SK-N-SH (cell line): ENCODE results near the gene C12orf42. TPM values are rescaled to one million over a fixed set of nuclear protein-coding genes. Genes with fewer than 3 reads are reported as not detected.

Experiments
- CTCF ChIA-PET: fragments of 300-600, 350-600 bp; formaldehyde crosslinking; extraction: SDS; loops from one replicate; lab custom pipeline; 2021; lab: Yijun Ruan, JAX
- POLR2A ChIA-PET: fragments of 350-600 bp; sonication (Branson Sonifier 250); formaldehyde crosslinking; extraction: SDS; loops from one replicate; lab custom pipeline; 2020; ENCODE audit warnings: antibody characterized with exemption, inconsistent platforms; lab: Yijun Ruan, JAX
- DNase-seq: peaks from one replicate; pipeline ENCODE4 v3.0.0; 2012
- H2AFZ ChIP-seq: fragments of 200-600 bp; sonication (generic); 2 replicates; pipeline ENCODE4 v1.8.1; 2016; ENCODE audit warnings: antibody characterized with exemption, mild to moderate bottlenecking, low read depth
- H3F3A ChIP-seq: fragments of 200-600 bp; sonication (generic); replicated peaks from 2 replicates; pipeline ENCODE3; 2016; ENCODE audit warnings: antibody characterized with exemption, mild to moderate bottlenecking; ENCODE audit not compliant: insufficient read depth
- H3K27ac ChIP-seq, 2 experiments: fragments of 200-500 bp in 1 of 2; fragments of 200-600 bp in 1 of 2; sonication (Bioruptor generic) in 1 of 2; sonication (generic), shearing (Covaris generic) in 1 of 2; 2 replicates each; pipeline versions ENCODE4 v1.5.1 to v1.6.1; 2014 to 2016; ENCODE audit warnings: low read depth in 2 of 2, inconsistent platforms in 1 of 2, low read length in 1 of 2, mild to moderate bottlenecking in 1 of 2, mixed read lengths in 1 of 2
- H3K27me3 ChIP-seq: fragments of 200-600 bp; sonication (generic), shearing (Covaris generic); 2 replicates; pipeline ENCODE4 v1.6.1; 2016; ENCODE audit warnings: mixed run types; ENCODE audit not compliant: insufficient read depth
- H3K36me3 ChIP-seq, 2 experiments: fragments of 200-500 bp in 1 of 2; fragments of 200-600 bp in 1 of 2; sonication (Bioruptor generic) in 1 of 2; sonication (generic) in 1 of 2; replicated peaks in 1 of 2; 2 replicates each; pipeline versions ENCODE3 to v1.5.1; 2014 to 2016; ENCODE audit warnings: low read length in 1 of 2, mild to moderate bottlenecking in 1 of 2; ENCODE audit not compliant: insufficient read depth in 2 of 2, control insufficient read depth in 1 of 2
- H3K4me1 ChIP-seq, 2 experiments: fragments of 200-500 bp in 1 of 2; fragments of 200-600 bp in 1 of 2; sonication (Bioruptor generic) in 1 of 2; sonication (generic), shearing (Covaris generic) in 1 of 2; 2 replicates each; pipeline versions ENCODE4 v1.5.1 to v1.6.1; 2014 to 2016; ENCODE audit warnings: low read depth in 1 of 2, low read length in 1 of 2, mixed run types in 1 of 2; ENCODE audit not compliant: insufficient read depth in 2 of 2, control insufficient read depth in 1 of 2
- H3K4me2 ChIP-seq: fragments of 200-600 bp; sonication (generic), shearing (Covaris generic); 2 replicates; pipeline ENCODE4 v1.6.1; 2017; ENCODE audit warnings: mixed run types
- H3K4me3 ChIP-seq, 2 experiments: fragments of 200-500 bp in 1 of 2; fragments of 200-600 bp in 1 of 2; sonication (Bioruptor generic) in 1 of 2; sonication (generic), shearing (Covaris generic) in 1 of 2; 2 replicates each; pipeline versions ENCODE4 v1.5.1 to v1.8.1; 2014 to 2016; ENCODE audit warnings: low read depth in 2 of 2, inconsistent platforms in 1 of 2, low read length in 1 of 2, mild to moderate bottlenecking in 1 of 2, mixed read lengths in 1 of 2, moderate library complexity in 1 of 2
- H3K79me2 ChIP-seq: fragments of 200-600 bp; sonication (generic); 2 replicates; pipeline ENCODE4 v1.8.1; 2017; ENCODE audit warnings: mild to moderate bottlenecking; ENCODE audit not compliant: insufficient read depth
- H3K9ac ChIP-seq: fragments of 200-600 bp; sonication (generic); 2 replicates; pipeline ENCODE4 v1.6.1; 2017; ENCODE audit warnings: mixed run types
- H3K9me2 ChIP-seq: fragments of 200-600 bp; sonication (generic); 2 replicates; pipeline ENCODE4 v1.6.1; 2017; ENCODE audit warnings: mixed run types
- H3K9me3 ChIP-seq: fragments of 200-600 bp; sonication (generic); 2 replicates; pipeline ENCODE4 v1.6.1; 2017; ENCODE audit warnings: mixed run types, mild to moderate bottlenecking, moderate library complexity
- H4K20me1 ChIP-seq: fragments of 200-600 bp; sonication (generic); 2 replicates; pipeline ENCODE4 v1.6.1; 2017; ENCODE audit warnings: mild to moderate bottlenecking, mixed run types; ENCODE audit not compliant: insufficient read depth
- CHD2 ChIP-seq: fragments of 150-350 bp; IDR thresholded peaks from 2 replicates; pipeline ENCODE4 v1.6.1; 2018; ENCODE audit warnings: low read length; ENCODE audit not compliant: partially characterized antibody
- CTCF ChIP-seq: fragments of 200-600 bp; sonication (generic); IDR thresholded peaks from 2 replicates; pipeline ENCODE4 v1.6.1; 2017; ENCODE audit warnings: antibody characterized with exemption, mild to moderate bottlenecking, moderate library complexity
- EP300 ChIP-seq, 2 experiments: IDR thresholded peaks; 2 replicates each; pipeline versions ENCODE4 v1.4.0 to v1.6.1; 2012; ENCODE audit warnings: borderline replicate concordance in 1 of 2, low read depth in 1 of 2, low read length in 1 of 2
- GABPA ChIP-seq: IDR thresholded peaks from 2 replicates; pipeline ENCODE4 v1.4.0; 2012; ENCODE audit warnings: low read depth, mild to moderate bottlenecking
- MEF2A ChIP-seq: IDR thresholded peaks from 2 replicates; pipeline ENCODE4 v1.4.0; 2012; ENCODE audit warnings: low read depth, borderline replicate concordance
- NRF1 ChIP-seq: IDR thresholded peaks from 2 replicates; pipeline ENCODE4 v1.6.1; 2012; ENCODE audit warnings: low read depth, mild to moderate bottlenecking, low read length
- PBX3 ChIP-seq: IDR thresholded peaks from 2 replicates; pipeline ENCODE4; 2012
- REST ChIP-seq: IDR thresholded peaks from 2 replicates; pipeline ENCODE4 v1.6.1; 2012; ENCODE audit warnings: mild to moderate bottlenecking, low read depth, low read length, moderate library complexity
- SIN3A ChIP-seq: IDR thresholded peaks from 2 replicates; pipeline ENCODE4 v1.6.1; 2012; ENCODE audit warnings: low read depth, mild to moderate bottlenecking, low read length, moderate library complexity, borderline replicate concordance
- SMC3 ChIP-seq: IDR thresholded peaks from 2 replicates; pipeline ENCODE4 v1.6.1; 2012; ENCODE audit warnings: low read depth, low read length, improper control_type of control experiment
- YY1 ChIP-seq: IDR thresholded peaks from 2 replicates; pipeline ENCODE4 v1.4.0; 2012; ENCODE audit warnings: low read depth, mild to moderate bottlenecking
- WGBS: methylation state at CpG from one replicate; pipeline ENCODE4 v1.1.6; 2017; ENCODE audit warnings: low lambda C conversion rate; 5-methylcytosine and 5-hydroxymethylcytosine counted together
- polyA plus RNA-seq, 3 experiments: library from polyadenylated mRNA; depleted of rRNA; stranded (reverse); fragments of >200 nt; gene quantifications; 2 replicates each; pipeline ENCODE4 v1.2.3, GENCODE V29; 2012

Gene C12orf42
- polyA plus RNA-seq, 1 of the 3 experiments (the other 2 are of a cell fraction): not detected

- H3K27ac ChIP-seq: no peak overlapping the region
- 35% methylated on average over 4 of the region's 4 CpGs for WGBS
Observed at GRCh38 chr12:103482365-103482764, 13.4 kb downstream of the C12orf42 start.

GRCh38 chr12:103475073-103475472 is 20.7 kb downstream of the C12orf42 start:
- no peak overlapping the region for H3K4me3 ChIP-seq
- no peaks in the 10 kb centered on the region for H3K4me1 ChIP-seq
- no peaks in the 10 kb centered on the region for H3F3A ChIP-seq
- no peaks in the 10 kb centered on the region for H3K9me2 ChIP-seq
- no peak for DNase-seq
- H2AFZ ChIP-seq: no peak overlapping the region
- H3K4me2 ChIP-seq: no peak overlapping the region
- H3K9me3 ChIP-seq: peaks cover 5% of the 10 kb centered on the region; the same call in 1 of the 2 replicates
- no peaks in the 10 kb centered on the region for H3K79me2 ChIP-seq
- ChIA-PET POLR2A (no interaction called here), CTCF (interaction anchor here (0.7 kb wide), 1 partner anchor 74 kb away, joined by 3 read pairs; no protein-coding TSS in a partner anchor)
- no peaks in the 10 kb centered on the region for H3K36me3 ChIP-seq
- WGBS: 20% methylated on average over 2 of the region's 2 CpGs
- no peak overlapping the region for H3K9ac ChIP-seq
- TF ChIP-seq NRF1: no peak
- TF ChIP-seq CTCF: no peak
- TF ChIP-seq SIN3A: no peak
- no peaks in the 10 kb centered on the region for H4K20me1 ChIP-seq
- no peak overlapping the region for H3K27ac ChIP-seq
- no peaks in the 10 kb centered on the region for H3K27me3 ChIP-seq

More at GRCh38 chr12:103482365-103482764, 13.4 kb downstream of the C12orf42 start:
- Histone ChIP-seq H3K4me1 (no peaks in the 10 kb centered on the region), H3K9ac (no peak overlapping the region), H2AFZ (no peak overlapping the region), H3K4me2 (no peak overlapping the region), H3K79me2 (no peaks in the 10 kb centered on the region), H3K9me2 (no peaks in the 10 kb centered on the region), H3K36me3 (no peaks in the 10 kb centered on the region)
- POLR2A ChIA-PET: no interaction called here
- CTCF ChIA-PET: no interaction called here
- TF ChIP-seq YY1: no peak
- no peak for TF ChIP-seq GABPA
- TF ChIP-seq EP300 (IDR thresholded peaks at IDR 0.05; ENCODE audit: borderline replicate concordance in 1 of 2, low read depth in 1 of 2, low read length in 1 of 2): no peak
- TF ChIP-seq, all 33 proteins: peak for 0
- Histone ChIP-seq H3K9me3 (peaks cover 12% of the 10 kb centered on the region; the same call in 1 of the 2 replicates), H4K20me1 (no peaks in the 10 kb centered on the region), H3F3A (no peaks in the 10 kb centered on the region), H3K27me3 (no peaks in the 10 kb centered on the region), H3K4me3 (no peak overlapping the region)
- DNase-seq: no peak

GRCh38 chr12:103470664-103471063 is 25.1 kb downstream of the C12orf42 start:
- no peaks in the 10 kb centered on the region for H3K9me3 ChIP-seq
- DNase-seq: no peak
- CTCF ChIA-PET: no interaction called here

More at GRCh38 chr12:103470664-103471063, 25.1 kb downstream of the C12orf42 start:
- H3K4me1 ChIP-seq: no peaks in the 10 kb centered on the region
- H3K9ac ChIP-seq: no peak overlapping the region
- no peak for TF ChIP-seq MEF2A
- TF ChIP-seq SMC3: no peak
- no peak for TF ChIP-seq REST
- TF ChIP-seq PBX3: no peak
- no peak for TF ChIP-seq CHD2
- TF ChIP-seq GABPA: no peak
- TF ChIP-seq SIN3A: no peak
- no peaks in the 10 kb centered on the region for H3K9me2 ChIP-seq
- H3K79me2 ChIP-seq: no peaks in the 10 kb centered on the region
- POLR2A ChIA-PET: no interaction called here
- no peaks in the 10 kb centered on the region for H3F3A ChIP-seq
- H3K36me3 ChIP-seq: no peaks in the 10 kb centered on the region
- H3K4me3 ChIP-seq: no peak overlapping the region
- no peak overlapping the region for H3K27ac ChIP-seq
- no peaks in the 10 kb centered on the region for H4K20me1 ChIP-seq
- no peak overlapping the region for H2AFZ ChIP-seq
- no peak overlapping the region for H3K4me2 ChIP-seq
- no peaks in the 10 kb centered on the region for H3K27me3 ChIP-seq
